Mesenteric fat pad (tissue), 1 donor: ENCODE measurements around the gene MYO3B. TPM values are rescaled to one million over a fixed set of nuclear protein-coding genes. Genes with fewer than 3 reads are reported as not detected.

Source experiments
- DNase-seq: peaks from one replicate; pipeline ENCODE4 v3.0.0-alpha.2; 2020; ENCODE audit warnings: low spot score
- total RNA-seq: library from RNA; stranded (reverse); fragmentation: NEBNext Ultra II Directional; extraction: Animal tissue kit (Norgen Biotek cat#: 25700); gene quantifications from one replicate; pipeline ENCODE4 v1.2.1, GENCODE V29; 2021
- donor health status: DM: yes; HTN: yes; CAD: no.

The MYO3B gene
- total RNA-seq, 1 donor from 2014 or later = not detected

DNA sequence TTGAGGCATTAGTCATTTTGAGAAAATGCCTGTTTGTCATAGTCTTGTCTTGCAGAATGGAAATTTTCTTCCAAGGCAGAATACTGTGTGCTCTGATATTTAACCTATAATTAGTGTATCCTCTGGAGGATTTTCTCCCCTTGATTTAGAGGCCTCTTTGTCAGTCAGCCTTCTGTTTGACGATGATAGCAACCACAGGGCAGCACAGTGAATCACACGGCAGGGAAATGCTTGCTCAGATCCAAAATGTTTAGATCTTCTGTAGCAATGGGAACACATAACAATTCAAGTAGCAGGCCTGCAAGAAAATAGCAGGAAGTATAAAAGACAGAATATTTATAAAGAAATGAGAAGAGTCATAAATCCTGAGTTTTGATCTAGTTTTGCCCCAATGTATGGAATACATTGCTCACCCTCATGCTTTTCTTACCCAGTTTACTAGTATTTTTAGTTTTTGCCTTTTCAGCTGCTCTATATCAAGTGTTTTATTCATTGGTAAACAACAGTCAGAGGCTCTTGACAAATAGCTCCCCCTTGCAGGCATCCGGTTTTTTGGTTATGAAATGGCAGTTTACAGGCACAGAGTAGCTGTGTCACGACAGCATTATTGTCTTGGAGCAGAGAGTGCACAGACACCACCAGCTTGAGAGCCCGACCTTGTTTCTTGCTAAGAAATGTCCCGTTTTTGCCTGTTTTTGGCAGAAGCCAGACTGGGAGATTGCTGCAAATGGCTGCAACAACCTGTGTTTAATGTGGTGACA lies 185.1 kb downstream of the MYO3B start:
- DNase-seq = no peak

GRCh38 chr2:170365003-170365402 lies 187.1 kb downstream of the MYO3B start:
- DNase-seq = no peak

- no peak for DNase-seq
These were observed 187.7 kb downstream of the MYO3B start for GRCh38 chr2:170365686-170366085.

DNA sequence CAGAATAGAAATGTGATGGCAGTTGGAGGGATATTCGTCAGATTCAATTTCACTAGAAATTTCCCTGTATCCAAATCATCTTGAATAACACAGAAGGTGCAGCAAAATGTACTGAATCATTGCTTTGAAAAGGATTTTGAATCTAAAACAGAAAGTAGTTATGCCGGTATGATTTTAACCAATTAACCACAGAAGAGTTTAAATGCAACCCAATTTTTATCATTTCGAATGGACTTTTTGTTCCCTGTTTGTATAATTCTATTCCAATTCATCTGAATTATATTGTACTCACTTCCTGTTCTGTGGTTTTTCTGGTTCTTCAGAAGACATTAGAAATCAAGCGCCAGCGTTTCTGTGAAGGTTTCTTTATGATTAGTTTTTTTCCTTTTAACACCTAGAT lies 190.4 kb downstream of the MYO3B start:
- no peak for DNase-seq

DNA sequence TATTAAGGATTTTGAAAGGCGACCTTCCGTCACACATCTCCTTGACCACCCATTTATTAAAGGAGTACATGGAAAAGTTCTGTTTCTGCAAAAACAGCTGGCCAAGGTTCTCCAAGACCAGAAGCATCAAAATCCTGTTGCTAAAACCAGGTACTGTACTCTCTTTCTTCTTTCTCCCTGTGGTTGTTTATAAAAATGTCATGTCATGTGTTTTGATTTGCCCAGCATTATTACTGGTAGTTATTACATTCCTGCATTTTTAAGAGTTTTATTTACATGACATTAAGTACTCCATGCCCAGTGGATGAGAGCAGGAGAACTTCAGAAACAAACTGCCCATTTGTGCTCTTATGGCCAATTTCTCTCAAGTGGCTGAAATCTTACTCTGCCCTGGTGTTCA lies 191.3 kb downstream of the MYO3B start:
- DNase-seq = no peak

DNA sequence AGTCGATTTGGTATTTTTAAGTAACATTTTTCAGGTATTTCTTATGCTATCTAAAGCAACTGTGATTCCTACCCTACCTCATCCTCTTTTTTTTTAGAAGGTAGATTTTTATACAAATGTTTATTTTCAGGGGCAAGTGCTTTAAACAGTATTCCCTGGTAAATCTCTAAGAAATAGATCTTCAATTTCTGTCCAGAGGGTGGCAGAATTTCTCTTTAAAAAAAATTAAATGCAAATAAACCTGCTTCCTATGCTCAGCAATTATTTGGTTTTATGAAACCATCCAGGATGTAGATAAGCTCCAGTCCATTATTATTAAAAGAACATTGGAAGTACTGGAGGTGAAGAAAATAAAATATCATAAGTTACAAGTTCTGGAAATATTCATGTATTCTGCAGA lies 191.9 kb downstream of the MYO3B start:
- DNase-seq = no peak

DNA sequence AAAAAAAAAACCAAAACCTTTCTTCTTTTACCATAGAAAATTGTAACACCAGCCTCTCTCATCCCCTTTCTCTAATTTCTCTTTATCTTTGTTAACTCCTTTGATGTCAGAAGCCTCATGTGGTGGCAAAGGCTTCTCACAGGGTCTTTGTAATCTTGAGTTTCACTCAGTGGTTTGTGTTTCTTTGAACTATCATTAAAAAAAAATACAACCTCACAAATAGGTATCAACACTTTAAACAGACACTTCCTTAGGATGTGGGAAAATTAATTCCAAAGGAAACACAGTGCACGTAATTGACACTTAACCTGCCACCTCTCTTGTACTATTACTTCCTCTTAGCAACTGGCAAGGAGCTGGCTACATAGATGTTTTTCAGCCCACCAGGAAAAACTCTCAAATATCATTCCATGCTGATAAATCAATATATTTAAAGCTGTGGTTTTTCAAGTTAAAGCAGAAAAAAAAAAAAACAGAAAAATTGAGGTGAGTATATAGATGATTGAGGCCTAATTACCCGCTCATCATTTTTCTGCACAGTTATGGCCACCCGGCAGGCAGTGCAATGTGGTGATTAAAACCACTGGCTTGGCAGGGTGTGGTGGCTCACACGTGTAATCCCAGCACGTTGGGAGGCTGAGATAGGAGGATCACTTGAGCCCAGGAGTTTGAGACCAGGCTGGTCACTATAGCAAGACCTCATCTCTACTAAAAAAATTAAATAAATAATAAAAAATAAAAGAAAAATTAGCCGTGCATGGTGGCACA lies 193.5 kb downstream of the MYO3B start:
- no peak for DNase-seq

GRCh38 chr2:170375192-170375591 lies 197.2 kb downstream of the MYO3B start:
- no peak for DNase-seq

DNA sequence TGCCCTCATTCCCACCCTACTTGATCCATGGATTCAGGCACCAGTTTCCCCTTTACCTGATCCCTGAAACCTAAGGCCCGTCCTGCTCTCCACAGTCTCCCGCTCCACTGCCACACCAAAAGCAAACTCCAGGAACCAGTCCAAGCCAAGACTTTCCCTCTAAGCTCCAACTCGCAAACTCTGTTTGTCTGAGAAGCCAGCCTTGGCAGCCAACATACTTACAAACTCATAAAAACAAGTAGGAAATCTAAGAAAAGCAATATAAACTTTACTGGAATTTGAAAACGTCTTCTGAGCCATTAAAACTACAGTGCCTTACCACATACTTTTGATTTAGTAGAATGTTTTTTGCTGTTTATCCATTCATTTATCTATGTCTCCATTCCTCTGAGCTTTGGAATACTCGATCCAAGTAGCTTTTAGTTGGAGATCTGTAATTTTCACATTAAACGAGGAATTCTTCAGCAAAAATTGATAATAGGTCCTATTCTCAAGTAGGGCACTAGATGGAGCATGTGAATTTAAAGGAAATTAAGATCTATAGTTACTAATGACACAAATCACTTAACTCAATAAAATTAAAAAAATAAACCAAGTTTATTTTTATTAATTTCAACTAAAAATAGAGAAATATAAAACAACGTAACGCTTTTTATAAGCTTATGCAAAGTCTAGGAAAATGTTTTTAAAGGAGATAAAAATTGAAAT lies 199.7 kb downstream of the MYO3B start:
- DNase-seq = no peak

GRCh38 chr2:170380267-170380666 lies 202.3 kb downstream of the MYO3B start:
- no peak for DNase-seq

DNA sequence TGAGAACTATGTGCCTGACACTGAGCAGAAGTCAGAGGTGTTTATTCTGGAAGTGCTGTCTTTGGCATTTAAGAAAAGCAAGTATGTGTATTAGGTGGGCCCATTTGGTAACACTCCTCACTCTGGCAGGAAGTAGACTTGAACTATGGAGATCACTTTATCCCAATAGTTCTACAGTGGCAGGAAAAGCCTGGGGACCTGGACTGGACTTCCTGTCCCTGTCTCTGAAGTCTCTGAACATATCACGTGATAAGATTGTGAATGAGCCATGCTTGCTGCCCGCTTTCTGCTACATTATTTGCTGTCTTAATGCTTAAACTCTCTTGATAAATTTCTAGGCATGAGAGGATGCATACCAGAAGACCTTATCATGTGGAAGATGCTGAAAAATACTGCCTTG lies 203.7 kb downstream of the MYO3B start:
- DNase-seq = no peak

- no peak for DNase-seq
These were observed 208.6 kb downstream of the MYO3B start for GRCh38 chr2:170386554-170386953.

GRCh38 chr2:170391018-170391417 lies 213.1 kb downstream of the MYO3B start:
- DNase-seq = no peak

- DNase-seq = no peak
These were observed 213.8 kb downstream of the MYO3B start for GRCh38 chr2:170391697-170392096.

DNA sequence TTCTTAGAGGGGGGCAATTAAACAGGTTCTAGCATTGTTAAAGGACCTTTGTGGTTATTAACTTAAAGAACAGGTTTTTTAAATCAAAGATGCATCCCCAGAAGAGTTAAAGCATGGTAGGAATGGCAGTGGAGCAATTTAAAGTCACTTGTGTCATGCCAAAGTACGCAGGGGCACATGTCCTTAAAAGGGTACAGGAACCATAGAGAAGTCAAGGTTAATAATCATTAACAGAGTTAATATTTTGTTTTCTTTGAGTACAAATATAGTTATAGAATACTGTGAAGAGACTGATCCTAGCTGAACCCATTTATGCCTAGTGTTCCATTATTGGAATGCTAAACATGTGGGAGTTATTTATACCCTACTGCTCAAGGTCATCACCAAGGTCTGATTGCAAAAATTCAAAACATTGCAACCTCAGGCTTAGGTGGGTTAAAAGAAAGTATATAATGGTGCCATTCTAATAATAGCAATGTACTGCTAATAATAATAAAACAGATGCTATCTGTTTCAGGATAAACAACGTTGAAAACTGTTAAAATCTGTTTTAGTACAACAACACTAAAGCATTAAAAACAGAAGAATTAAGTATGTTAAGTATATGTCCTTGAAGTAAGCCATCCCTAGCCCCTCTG lies 216.0 kb downstream of the MYO3B start:
- DNase-seq = no peak

- no peak for DNase-seq
These were observed 216.9 kb downstream of the MYO3B start for GRCh38 chr2:170394641-170395387.

DNA sequence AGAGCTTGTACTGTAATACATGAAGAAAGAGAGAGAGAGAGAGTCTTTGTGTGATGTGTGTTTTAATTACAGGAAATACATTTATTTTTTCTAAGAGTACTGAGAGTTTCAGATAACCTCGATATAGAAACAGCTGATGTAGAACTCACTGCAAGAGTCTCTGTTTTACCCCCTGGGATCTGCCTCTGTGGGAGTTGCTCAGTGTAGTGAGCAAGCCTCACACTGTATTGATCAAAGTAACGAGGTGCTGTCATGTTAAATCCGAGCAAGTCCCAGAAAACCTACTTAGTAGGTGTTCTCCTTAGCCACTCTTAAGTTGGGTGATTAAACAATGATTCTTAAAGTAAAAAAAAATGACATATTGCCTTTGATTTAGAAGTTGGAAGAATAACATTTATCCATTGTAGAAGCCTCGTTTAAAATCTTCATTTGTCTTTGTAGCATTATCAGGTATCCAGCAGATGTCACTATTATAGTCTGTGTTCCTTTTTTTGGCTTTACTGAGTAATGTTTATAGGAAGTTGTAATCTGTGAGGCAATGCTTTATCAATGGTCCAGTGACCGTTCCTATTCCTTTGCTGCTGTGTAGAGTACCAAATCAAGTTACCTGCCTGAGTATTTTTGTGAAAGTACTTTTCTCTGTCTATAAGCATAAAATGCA lies 219.0 kb downstream of the MYO3B start:
- no peak for DNase-seq

- no peak for DNase-seq
These were observed 223.2 kb downstream of the MYO3B start for GRCh38 chr2:170401187-170401586.

DNA sequence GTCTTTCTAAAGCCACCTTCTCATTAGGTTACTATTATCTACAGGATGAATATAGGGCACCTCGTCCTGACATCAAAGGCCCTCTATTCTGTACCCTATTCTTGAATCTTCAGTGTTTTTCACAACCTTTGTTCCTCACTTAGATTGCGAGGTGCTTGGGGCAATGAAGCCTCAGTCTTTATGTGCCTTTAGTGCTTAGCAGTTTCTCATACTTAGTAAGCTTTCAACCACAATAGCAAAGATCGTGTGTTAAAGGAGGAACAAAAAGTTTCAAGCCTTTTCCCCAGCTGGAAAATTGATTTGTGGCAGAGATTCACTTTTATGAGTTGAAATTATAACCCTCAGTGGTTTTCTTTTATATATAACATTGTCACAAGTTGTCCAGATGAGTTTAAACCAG lies 226.9 kb downstream of the MYO3B start:
- DNase-seq = no peak

DNA sequence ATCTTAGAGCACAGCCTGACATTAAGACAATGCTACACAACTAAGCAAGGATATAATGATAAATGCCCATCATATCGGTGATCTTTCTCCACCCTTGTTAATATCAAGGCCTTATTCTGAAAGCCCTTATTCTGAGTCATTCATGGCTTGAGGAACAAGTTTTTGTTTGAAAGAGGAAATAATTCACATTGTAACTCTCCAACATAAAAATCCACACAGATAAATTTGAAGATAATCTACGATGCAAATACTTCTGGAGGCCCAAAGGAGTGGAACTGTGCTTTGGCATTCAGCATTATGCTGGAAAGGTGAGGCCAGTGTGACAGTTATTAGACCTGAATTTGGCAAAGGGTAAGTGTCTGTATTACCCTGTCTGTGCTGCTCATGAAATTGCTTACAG lies 227.4 kb downstream of the MYO3B start:
- no peak for DNase-seq
